ENCODE data around the gene HSF2. TPM values are rescaled to one million over a fixed set of nuclear protein-coding genes. Genes with fewer than 3 reads are reported as not detected.

The HSF2 gene
- total RNA-seq, 1 experiment from 2014 or later, result 36.8 TPM

DNA sequence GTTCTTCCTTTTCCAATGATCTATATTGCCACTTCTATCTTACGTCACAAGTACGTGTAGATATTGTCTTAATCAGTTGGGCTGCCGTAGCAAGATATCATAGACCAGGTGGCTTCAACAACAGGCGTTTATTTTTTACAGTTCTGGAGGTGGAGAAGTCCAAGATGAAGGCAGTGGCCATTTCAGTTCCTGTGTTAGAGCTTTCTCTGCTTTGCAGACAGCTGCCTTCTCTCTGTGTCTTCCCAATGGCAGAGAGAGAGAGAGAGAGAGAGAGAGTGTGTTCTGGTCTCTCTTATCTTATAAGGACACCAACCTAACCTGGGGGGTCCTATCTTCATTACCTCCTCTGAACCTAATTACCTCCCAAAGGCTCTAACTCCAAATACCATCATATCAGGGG is 8.3 kb downstream of the HSF2 start:
- DNase-seq (ENCODE audit: low read depth in 1 of 2, low spot score in 2 of 2), result no peak
- no peak overlapping the region for H3K4me3 ChIP-seq
- H3K9me3 ChIP-seq (replicated peaks), result no peaks in the 10 kb centered on the region
- peaks cover 8% of the 10 kb centered on the region for H3K36me3 ChIP-seq
- no peaks in the 10 kb centered on the region for H3K27me3 ChIP-seq (replicated peaks)
- no peak overlapping the region for H3K27ac ChIP-seq
- no peaks in the 10 kb centered on the region for H3K4me1 ChIP-seq (replicated peaks)

DNA sequence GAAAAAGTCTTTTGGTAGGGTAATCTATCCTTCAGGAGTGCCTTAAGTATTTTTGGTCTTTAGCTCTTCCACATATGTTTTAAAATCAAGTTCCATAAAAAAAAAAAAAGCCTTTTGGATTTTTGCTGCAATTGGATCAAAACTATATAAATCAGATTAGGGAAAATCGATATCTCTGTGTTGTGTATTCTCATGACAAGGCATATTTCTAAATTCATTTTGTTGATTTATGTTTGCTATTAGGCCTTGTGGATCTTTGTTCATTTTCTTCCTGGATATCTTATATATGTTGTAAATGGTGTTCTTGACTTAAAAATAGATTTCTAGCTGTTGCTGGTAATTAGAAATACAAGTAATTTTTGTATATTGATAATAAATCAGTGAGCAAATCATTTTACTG is 8.8 kb downstream of the HSF2 start:
- Histone ChIP-seq H3K9me3 (replicated peaks) (no peaks in the 10 kb centered on the region), H3K36me3 (peaks cover 12% of the 10 kb centered on the region), H3K27me3 (replicated peaks) (no peaks in the 10 kb centered on the region), H3K4me3 (no peak overlapping the region), H3K4me1 (replicated peaks) (no peaks in the 10 kb centered on the region), H3K27ac (no peak overlapping the region)
- no peak for DNase-seq (ENCODE audit: low read depth in 1 of 2, low spot score in 2 of 2)

GRCh38 chr6:122408702-122409458 is 9.4 kb downstream of the HSF2 start:
- Histone ChIP-seq H3K4me3 (no peak overlapping the region), H3K27ac (no peak overlapping the region), H3K27me3 (replicated peaks) (no peaks in the 10 kb centered on the region), H3K4me1 (replicated peaks) (no peaks in the 10 kb centered on the region), H3K36me3 (peaks cover 18% of the 10 kb centered on the region), H3K9me3 (replicated peaks) (no peaks in the 10 kb centered on the region)
- DNase-seq (ENCODE audit: low read depth in 1 of 2, low spot score in 2 of 2), result no peak

- DNase-seq (ENCODE audit: low read depth in 1 of 2, low spot score in 2 of 2), result no peak
- H3K4me1 ChIP-seq (replicated peaks), result no peaks in the 10 kb centered on the region
Observed at GRCh38 chr6:122412001-122412400, 12.5 kb downstream of the HSF2 start.

GRCh38 chr6:122416825-122417224 is 17.4 kb downstream of the HSF2 start:
- H3K36me3 ChIP-seq, result peaks cover 61% of the 10 kb centered on the region
- no peak for DNase-seq (ENCODE audit: low read depth in 1 of 2, low spot score in 2 of 2)
- H3K4me1 ChIP-seq (replicated peaks), result no peaks in the 10 kb centered on the region
- H3K9me3 ChIP-seq (replicated peaks), result no peaks in the 10 kb centered on the region
- no peaks in the 10 kb centered on the region for H3K27me3 ChIP-seq (replicated peaks)
- H3K4me3 ChIP-seq, result no peak overlapping the region
- no peak overlapping the region for H3K27ac ChIP-seq

More at GRCh38 chr6:122412001-122412400, 12.5 kb downstream of the HSF2 start:
- no peaks in the 10 kb centered on the region for H3K9me3 ChIP-seq (replicated peaks)
- H3K27me3 ChIP-seq (replicated peaks), result no peaks in the 10 kb centered on the region
- H3K36me3 ChIP-seq, result peaks cover 34% of the 10 kb centered on the region
- H3K27ac ChIP-seq, result no peak overlapping the region
- no peak overlapping the region for H3K4me3 ChIP-seq

- Histone ChIP-seq H3K4me3 (no peak overlapping the region), H3K4me1 (replicated peaks) (no peaks in the 10 kb centered on the region), H3K36me3 (peaks cover 63% of the 10 kb centered on the region), H3K27me3 (replicated peaks) (no peaks in the 10 kb centered on the region), H3K27ac (no peak overlapping the region), H3K9me3 (replicated peaks) (no peaks in the 10 kb centered on the region)
- DNase-seq (ENCODE audit: low read depth in 1 of 2, low spot score in 2 of 2), result no peak
Observed at GRCh38 chr6:122422003-122422402, 22.6 kb downstream of the HSF2 start.

GRCh38 chr6:122422614-122423267 is 23.3 kb downstream of the HSF2 start:
- Histone ChIP-seq H3K4me3 (no peak overlapping the region), H3K4me1 (replicated peaks) (no peaks in the 10 kb centered on the region), H3K9me3 (replicated peaks) (no peaks in the 10 kb centered on the region), H3K36me3 (peaks cover 61% of the 10 kb centered on the region), H3K27ac (no peak overlapping the region), H3K27me3 (replicated peaks) (no peaks in the 10 kb centered on the region)
- no peak for DNase-seq (ENCODE audit: low read depth in 1 of 2, low spot score in 2 of 2)

- H3K4me3 ChIP-seq, result no peak overlapping the region
- H3K36me3 ChIP-seq, result peaks cover 60% of the 10 kb centered on the region
Observed at GRCh38 chr6:122423734-122424133, 24.3 kb downstream of the HSF2 start.

GRCh38 chr6:122426597-122426996 is 27.1 kb downstream of the HSF2 start:
- no peaks in the 10 kb centered on the region for H3K4me1 ChIP-seq (replicated peaks)
- H3K36me3 ChIP-seq, result peaks cover 51% of the 10 kb centered on the region
- no peaks in the 10 kb centered on the region for H3K9me3 ChIP-seq (replicated peaks)
- no peak overlapping the region for H3K4me3 ChIP-seq
- no peaks in the 10 kb centered on the region for H3K27me3 ChIP-seq (replicated peaks)
- DNase-seq (ENCODE audit: low read depth in 1 of 2, low spot score in 2 of 2), result no peak
- H3K27ac ChIP-seq, result no peak overlapping the region

More at GRCh38 chr6:122423734-122424133, 24.3 kb downstream of the HSF2 start:
- no peaks in the 10 kb centered on the region for H3K9me3 ChIP-seq (replicated peaks)
- H3K27me3 ChIP-seq (replicated peaks), result no peaks in the 10 kb centered on the region
- no peak for DNase-seq (ENCODE audit: low read depth in 1 of 2, low spot score in 2 of 2)
- H3K4me1 ChIP-seq (replicated peaks), result no peaks in the 10 kb centered on the region
- H3K27ac ChIP-seq, result no peak overlapping the region

DNA sequence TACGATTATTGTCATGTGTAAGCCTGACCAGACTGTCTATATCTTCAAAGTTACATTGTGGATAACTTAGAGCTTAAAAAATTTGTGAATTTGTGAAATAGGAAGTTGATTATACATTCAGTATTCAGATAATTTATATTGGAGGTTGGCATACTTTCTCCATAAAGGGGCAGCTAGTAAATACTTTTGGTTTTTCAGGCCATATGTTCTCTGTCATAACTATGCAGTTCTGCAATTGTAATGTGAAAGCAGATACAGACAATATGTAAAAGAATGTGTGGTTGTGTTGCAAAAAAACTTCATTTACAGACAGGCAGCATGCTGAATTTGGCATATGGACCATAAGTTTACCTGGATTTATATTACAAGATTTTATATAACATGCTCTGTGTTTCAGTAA is 29.3 kb downstream of the HSF2 start:
- peaks cover 42% of the 10 kb centered on the region for H3K36me3 ChIP-seq
- no peak for DNase-seq (ENCODE audit: low read depth in 1 of 2, low spot score in 2 of 2)
- no peaks in the 10 kb centered on the region for H3K9me3 ChIP-seq (replicated peaks)
- H3K27ac ChIP-seq, result no peak overlapping the region
- H3K27me3 ChIP-seq (replicated peaks), result no peaks in the 10 kb centered on the region
- no peaks in the 10 kb centered on the region for H3K4me1 ChIP-seq (replicated peaks)
- no peak overlapping the region for H3K4me3 ChIP-seq

GRCh38 chr6:122429323-122429722 is 29.9 kb downstream of the HSF2 start:
- DNase-seq (ENCODE audit: low read depth in 1 of 2, low spot score in 2 of 2), result no peak
- Histone ChIP-seq H3K27me3 (replicated peaks) (no peaks in the 10 kb centered on the region), H3K4me1 (replicated peaks) (no peaks in the 10 kb centered on the region), H3K4me3 (no peak overlapping the region), H3K36me3 (peaks cover 41% of the 10 kb centered on the region), H3K27ac (no peak overlapping the region), H3K9me3 (replicated peaks) (no peaks in the 10 kb centered on the region)

DNA sequence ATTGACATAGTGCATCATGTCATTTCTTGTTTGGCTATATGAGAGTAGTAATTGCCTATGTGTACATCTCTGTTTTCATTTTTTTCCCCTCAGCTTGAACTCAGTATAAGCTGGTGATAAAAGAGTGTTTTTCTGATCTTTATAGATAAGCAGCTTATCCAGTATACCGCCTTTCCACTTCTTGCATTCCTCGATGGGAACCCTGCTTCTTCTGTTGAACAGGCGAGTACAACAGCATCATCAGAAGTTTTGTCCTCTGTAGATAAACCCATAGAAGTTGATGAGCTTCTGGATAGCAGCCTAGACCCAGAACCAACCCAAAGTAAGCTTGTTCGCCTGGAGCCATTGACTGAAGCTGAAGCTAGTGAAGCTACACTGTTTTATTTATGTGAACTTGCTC is 32.3 kb downstream of the HSF2 start:
- Histone ChIP-seq H3K9me3 (replicated peaks) (no peaks in the 10 kb centered on the region), H3K27ac (no peak overlapping the region), H3K27me3 (replicated peaks) (no peaks in the 10 kb centered on the region), H3K36me3 (peaks cover 33% of the 10 kb centered on the region), H3K4me3 (no peak overlapping the region), H3K4me1 (replicated peaks) (no peaks in the 10 kb centered on the region)
- DNase-seq (ENCODE audit: low read depth in 1 of 2, low spot score in 2 of 2), result no peak

DNA sequence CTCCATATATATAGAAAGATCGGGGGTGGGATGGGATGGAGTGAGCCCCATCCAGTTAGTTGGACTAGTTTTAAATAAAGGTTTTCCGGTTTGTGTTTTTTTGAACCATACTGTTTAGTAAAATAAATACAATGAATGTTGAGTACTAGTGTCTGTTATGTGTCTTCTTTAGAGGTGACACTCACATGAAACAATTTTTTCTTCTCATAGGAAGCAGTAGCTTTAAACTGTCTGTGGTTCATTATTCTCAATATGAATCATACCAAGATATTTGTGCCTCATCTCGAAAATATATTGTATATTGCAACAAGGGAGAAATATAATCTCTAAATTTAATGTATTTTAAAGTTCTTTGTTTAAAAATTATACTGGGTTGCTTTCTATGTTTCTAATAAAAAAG is 33.4 kb downstream of the HSF2 start:
- H3K4me1 ChIP-seq (replicated peaks), result no peaks in the 10 kb centered on the region
- peaks cover 36% of the 10 kb centered on the region for H3K36me3 ChIP-seq
- no peak overlapping the region for H3K27ac ChIP-seq
- no peak overlapping the region for H3K4me3 ChIP-seq
- no peaks in the 10 kb centered on the region for H3K27me3 ChIP-seq (replicated peaks)
- no peak for DNase-seq (ENCODE audit: low read depth in 1 of 2, low spot score in 2 of 2)
- H3K9me3 ChIP-seq (replicated peaks), result no peaks in the 10 kb centered on the region

DNA sequence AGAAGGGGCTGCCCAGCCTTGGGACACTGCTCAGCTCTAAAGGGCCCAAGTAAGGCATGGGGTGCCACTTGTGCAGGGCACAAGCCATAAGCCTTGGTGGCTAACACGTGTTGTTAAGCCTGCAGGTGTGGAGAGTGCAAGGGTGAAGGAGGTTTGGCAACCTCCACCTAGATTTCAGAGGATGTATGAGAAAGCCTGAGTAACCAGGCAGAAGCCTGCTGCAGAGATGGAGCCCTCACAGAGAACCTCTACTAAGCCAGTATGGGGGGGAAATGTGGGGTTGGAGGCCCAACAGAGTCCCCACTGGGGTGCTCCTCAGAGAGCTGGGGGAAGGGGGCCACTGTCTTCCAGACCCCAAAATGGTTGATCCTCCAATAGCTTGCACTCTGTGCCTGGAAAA is 39.5 kb downstream of the HSF2 start:
- Histone ChIP-seq H3K4me3 (no peak overlapping the region), H3K9me3 (replicated peaks) (peaks cover 13% of the 10 kb centered on the region; the same call in 1 of the 2 replicates), H3K4me1 (replicated peaks) (no peaks in the 10 kb centered on the region), H3K27me3 (replicated peaks) (no peaks in the 10 kb centered on the region), H3K36me3 (peaks cover 75% of the 10 kb centered on the region), H3K27ac (no peak overlapping the region)
- no peak for DNase-seq (ENCODE audit: low read depth in 1 of 2, low spot score in 2 of 2)
